HepG2 (cell line): ENCODE measurements around the gene TMED5. TPM values are rescaled to one million over a fixed set of nuclear protein-coding genes. Genes with fewer than 3 reads are reported as not detected.

Experiments
- ATF5 ChIP-seq: sonication (generic); formaldehyde crosslinking; IDR thresholded peaks from 2 replicates; pipeline ENCODE4 v1.4.0; 2020; ENCODE audit warnings: mild to moderate bottlenecking, low read depth, missing genetic modification reagents
- BCL3 ChIP-seq: sonication (generic); formaldehyde crosslinking; IDR thresholded peaks from 2 replicates; pipeline ENCODE4 v1.5.1; 2020; ENCODE audit warnings: mild to moderate bottlenecking, missing genetic modification reagents, moderate library complexity
- CHD2 ChIP-seq: IDR thresholded peaks from 2 replicates; pipeline ENCODE4 v1.6.1; 2011; ENCODE audit warnings: low read depth, low read length, improper control_type of control experiment
- FOSL1 ChIP-seq: sonication (generic); formaldehyde crosslinking; IDR thresholded peaks from 2 replicates; pipeline ENCODE4 v1.9.0; 2021; ENCODE audit warnings: missing genetic modification reagents, borderline replicate concordance
- KAT2B ChIP-seq: fragments of 150-350 bp; IDR thresholded peaks from 2 replicates; pipeline ENCODE4 v1.6.1; 2014; ENCODE audit warnings: low read depth, low read length, borderline replicate concordance
- MED8 ChIP-seq: sonication (generic); formaldehyde crosslinking; IDR thresholded peaks from 2 replicates; pipeline ENCODE4 v1.8.1; 2023; ENCODE audit warnings: mild to moderate bottlenecking, missing genetic modification reagents; ENCODE audit not compliant: insufficient replicate concordance
- MEF2D ChIP-seq: sonication (generic); formaldehyde crosslinking; IDR thresholded peaks from 2 replicates; pipeline ENCODE4 v1.5.1; 2020; ENCODE audit warnings: mild to moderate bottlenecking, missing genetic modification reagents
- NFAT5 ChIP-seq: sonication (generic); formaldehyde crosslinking; IDR thresholded peaks from 2 replicates; pipeline ENCODE4 v1.4.0; 2020; ENCODE audit warnings: missing genetic modification reagents
- NFRKB ChIP-seq: fragments of 450-650 bp; IDR thresholded peaks from 2 replicates; pipeline ENCODE4 v1.6.1; 2017
- PHF21A ChIP-seq: sonication (generic); formaldehyde crosslinking; IDR thresholded peaks from 2 replicates; pipeline ENCODE4 v1.5.0; 2020; ENCODE audit warnings: mild to moderate bottlenecking, missing genetic modification reagents
- RFXANK ChIP-seq: IDR thresholded peaks from 2 replicates; pipeline ENCODE4 v1.6.1; 2016
- SRF ChIP-seq: IDR thresholded peaks from 2 replicates; pipeline ENCODE4 v1.6.1; 2011; ENCODE audit warnings: mild to moderate bottlenecking, low read depth, low read length, moderate library complexity
- STAG1 ChIP-seq: sonication (generic); formaldehyde crosslinking; IDR thresholded peaks from 2 replicates; pipeline ENCODE4 v1.4.0; 2020; ENCODE audit warnings: missing genetic modification reagents
- ZNF263 ChIP-seq: sonication (generic); formaldehyde crosslinking; IDR thresholded peaks from 2 replicates; pipeline ENCODE4 v1.4.0; 2020; ENCODE audit warnings: missing genetic modification reagents
- ZNF609 ChIP-seq: sonication (generic); formaldehyde crosslinking; IDR thresholded peaks from 2 replicates; pipeline ENCODE4 v1.4.0; 2020; ENCODE audit warnings: mild to moderate bottlenecking, missing genetic modification reagents, borderline replicate concordance
- ZNF629 ChIP-seq: sonication (generic); formaldehyde crosslinking; conservative IDR thresholded peaks from 2 replicates; pipeline ENCODE4 v1.5.0; 2020; ENCODE audit warnings: missing genetic modification reagents
- ZNF644 ChIP-seq: IDR thresholded peaks from 2 replicates; pipeline ENCODE4 v1.6.1; 2016; ENCODE audit warnings: low read depth
- ZNF670 ChIP-seq: sonication (generic); formaldehyde crosslinking; IDR thresholded peaks from 2 replicates; pipeline ENCODE4 v1.8.0; 2022; ENCODE audit warnings: mild to moderate bottlenecking, missing genetic modification reagents, borderline replicate concordance
- ZNF7 ChIP-seq: IDR thresholded peaks from 2 replicates; pipeline ENCODE4 v1.6.1; 2016; ENCODE audit warnings: missing biosample characterization, missing genetic modification reagents
- ZNF773 ChIP-seq: sonication (generic); formaldehyde crosslinking; IDR thresholded peaks from 2 replicates; pipeline ENCODE4 v1.4.0; 2020; ENCODE audit warnings: missing genetic modification reagents, borderline replicate concordance
- polyA plus RNA-seq, 8 experiments: library from polyadenylated mRNA; depleted of rRNA in 3 of 8; stranded (reverse) in 7 of 8; unstranded in 1 of 8; fragments of >200 nt; fragmentation: Illumina TruSeq in 4 of 8; extraction: Trizol in 4 of 8; gene quantifications; 2 replicates each; pipeline versions ENCODE4 v1.2.1 to v1.2.3, GENCODE V29; 2011 to 2016; ENCODE audit warnings: low read depth in 4 of 8, missing spikeins in 1 of 8, mixed read lengths in 1 of 8; ENCODE audit not compliant: insufficient read depth in 1 of 8
- total RNA-seq, 5 experiments: library from RNA; depleted of rRNA; stranded (reverse); fragments of >200 nt; fragmentation: Illumina TruSeq; extraction: Trizol; gene quantifications; 2 replicates each; pipeline ENCODE4 v1.2.3, GENCODE V29; 2016; ENCODE audit warnings: low read depth in 1 of 5

Gene TMED5
- total and polyA plus RNA-seq, 2 of the 13 experiments (the other 11 are each of a cell fraction or from before 2014, with no cell fraction given): 58.1 to 99.0 TPM

- TF ChIP-seq PHF21A (CRISPR knock-in tag) (no peak), ZNF629 (CRISPR knock-in tag) (no peak), ZNF773 (CRISPR knock-in tag) (no peak), ZNF263 (no peak), ZNF609 (CRISPR knock-in tag) (peak; percentile 84), BCL3 (CRISPR knock-in tag) (no peak), ZNF7 (CRISPR knock-in tag) (no peak), ZNF644 (CRISPR knock-in tag) (no peak), SRF (no peak), RFXANK (no peak), STAG1 (CRISPR knock-in tag) (no peak), MEF2D (CRISPR knock-in tag) (peak; percentile 100), CHD2 (no peak), ATF5 (CRISPR knock-in tag) (no peak), KAT2B (peak; percentile 100), NFRKB (no peak), MED8 (CRISPR knock-in tag) (no peak), NFAT5 (CRISPR knock-in tag) (no peak), ZNF670 (CRISPR knock-in tag) (no peak), FOSL1 (no peak)
Measured at GRCh38 chr1:93129507-93130099, 50.6 kb downstream of the TMED5 start (continued).
